ENCODE results near the gene PRELID2.

The PRELID2 gene

DNA sequence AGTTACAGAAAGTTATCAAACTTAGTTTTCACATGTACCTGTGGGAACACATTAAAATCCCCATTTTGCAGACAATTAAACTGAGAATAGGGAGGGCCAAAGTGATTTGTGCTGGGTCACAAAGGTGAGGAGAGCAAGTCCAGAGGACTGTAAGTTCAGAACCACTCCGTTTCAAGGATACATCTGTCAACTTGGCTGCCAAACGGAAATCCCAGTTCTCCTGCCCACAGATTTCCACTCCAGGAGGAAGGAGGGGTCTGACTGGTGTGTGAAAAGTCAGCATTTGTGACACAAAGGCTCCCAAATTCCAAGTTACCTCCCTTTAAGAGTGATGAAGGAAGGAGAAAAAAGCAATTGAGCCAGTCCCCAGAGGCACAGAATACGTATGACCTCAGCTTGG, 42.3 kb downstream of the PRELID2 start:
- no peak for DNase-seq

DNA sequence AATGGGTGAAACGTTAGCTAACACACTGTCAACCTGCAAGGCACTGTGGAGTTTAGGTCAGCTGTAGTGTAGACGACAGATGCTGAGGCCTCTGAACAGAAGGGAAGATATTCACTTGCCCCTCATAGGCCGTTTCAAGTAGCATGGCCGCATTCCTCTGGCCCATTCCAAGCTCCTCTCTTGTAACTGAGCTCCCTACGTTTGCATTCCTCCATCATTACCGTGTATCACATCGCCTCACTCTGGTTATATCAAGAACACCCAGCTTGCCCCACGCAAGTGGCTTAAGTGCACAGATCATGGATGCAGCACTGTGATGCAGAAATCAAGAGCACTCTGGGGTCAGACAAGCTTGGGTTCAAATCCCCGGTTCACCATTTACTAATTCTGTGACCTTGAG, 43.3 kb downstream of the PRELID2 start:
- no peak for DNase-seq

DNA sequence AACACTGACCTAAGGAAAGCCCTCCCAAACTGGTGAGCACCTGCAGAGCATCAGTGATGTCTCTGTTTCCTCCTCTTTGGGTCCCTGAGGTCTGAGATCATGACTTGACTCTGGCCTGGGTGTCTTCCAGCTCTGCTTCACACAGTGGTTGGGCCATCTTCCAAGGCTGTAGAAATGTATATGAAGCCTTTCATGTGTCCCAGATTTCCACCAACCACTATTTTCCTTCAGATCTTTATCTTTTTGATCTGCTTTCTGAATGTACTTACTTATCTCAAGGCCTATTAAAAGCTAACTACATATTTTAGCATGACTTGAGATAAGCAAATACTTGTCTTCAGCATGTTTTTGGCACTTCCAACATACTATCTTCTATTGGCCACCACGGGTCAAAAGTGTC, 47.1 kb downstream of the PRELID2 start:
- no peak for DNase-seq

DNA sequence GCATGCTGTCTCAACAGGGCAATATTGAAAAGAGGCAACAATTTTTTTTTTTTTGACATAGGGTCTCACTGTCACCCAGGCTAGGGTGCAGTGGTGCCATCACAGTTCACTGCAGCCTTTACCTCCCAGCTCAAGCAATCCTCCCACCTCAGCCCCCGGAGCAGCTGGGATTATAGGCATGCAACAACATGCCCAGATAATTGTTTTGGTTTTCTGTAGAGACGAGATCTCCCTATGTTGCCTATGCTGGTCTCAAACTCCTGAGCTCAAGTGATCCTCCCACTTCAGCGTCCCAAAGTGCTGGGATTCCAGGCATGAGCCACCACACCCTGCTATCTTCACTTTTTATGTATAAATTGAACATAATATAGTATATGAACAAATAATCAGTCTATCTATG, 47.6 kb downstream of the PRELID2 start:
- peak; percentile 27 for DNase-seq

DNA sequence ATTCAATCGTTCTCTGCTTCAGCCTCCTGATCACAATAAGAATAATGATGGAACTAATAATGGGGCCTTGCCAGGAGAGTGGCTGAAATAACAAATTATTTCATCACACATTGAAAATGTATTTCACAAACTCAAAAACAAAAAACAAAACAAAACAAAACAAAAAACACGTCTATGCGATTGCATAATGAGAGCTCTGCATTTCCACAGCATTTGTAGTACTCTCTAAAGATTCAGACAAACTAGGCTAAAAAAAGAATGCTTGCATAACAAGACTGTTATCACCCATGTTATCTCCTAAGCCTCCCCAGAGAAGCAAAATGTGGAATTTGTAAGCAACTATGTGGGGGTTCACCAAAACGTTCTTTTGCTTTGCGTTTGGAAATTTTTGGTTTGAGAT, 48.1 kb downstream of the PRELID2 start:
- DNase-seq = no peak

DNA sequence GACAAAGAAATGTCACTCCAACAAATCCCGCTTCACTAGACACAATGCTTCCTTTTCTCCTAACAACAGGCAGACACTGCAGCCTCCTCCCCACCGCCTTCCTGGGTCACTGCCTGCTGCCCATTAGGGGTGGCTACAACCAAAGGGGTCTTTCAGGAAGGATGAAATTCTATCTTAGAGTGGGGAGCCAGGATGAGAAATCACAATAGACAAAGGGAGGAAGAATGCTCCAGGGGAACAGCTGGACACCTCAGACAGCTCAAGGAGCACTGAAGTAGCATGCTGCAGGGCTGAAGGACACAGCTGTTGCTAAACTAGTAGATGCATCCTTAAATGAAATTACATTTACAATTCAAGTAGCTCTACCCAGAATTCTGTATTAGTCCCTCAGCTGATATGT, 54.2 kb downstream of the PRELID2 start:
- DNase-seq = no peak

DNA sequence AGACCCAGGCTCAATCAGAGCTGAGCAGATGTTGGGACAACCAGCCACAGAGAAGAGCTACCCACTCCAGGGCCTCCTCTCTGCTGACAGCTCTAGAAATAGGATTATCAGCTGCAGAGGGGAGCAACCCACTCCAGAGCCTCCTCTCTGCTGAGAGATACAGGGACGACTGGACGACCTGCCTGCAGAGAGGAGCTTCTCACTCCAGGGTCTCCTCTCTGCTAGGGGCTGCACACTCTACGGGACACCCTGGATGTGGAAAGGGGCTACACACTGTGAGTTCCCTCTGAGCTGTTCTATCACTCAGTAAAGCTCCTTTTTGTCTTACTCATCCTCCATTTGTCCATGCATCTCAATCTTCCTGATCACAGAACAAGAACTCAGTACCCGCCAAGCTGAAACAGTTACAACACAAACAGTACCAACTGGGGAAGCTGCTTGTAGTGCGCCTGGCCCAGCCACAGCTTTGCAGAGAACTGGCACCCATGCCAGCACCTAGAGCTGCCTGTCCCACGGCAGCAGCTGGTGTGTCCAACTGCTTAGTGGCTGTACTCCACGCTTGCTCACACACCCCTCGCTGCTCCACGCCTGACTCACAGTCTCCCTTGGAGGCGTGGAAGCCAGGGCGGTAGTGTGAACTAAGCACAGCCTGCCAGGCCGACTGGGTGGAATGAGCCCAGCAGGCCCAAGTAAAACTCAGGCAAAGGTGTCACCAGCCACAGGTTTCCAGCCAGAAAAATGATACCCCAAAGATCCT, 56.8 kb downstream of the PRELID2 start:
- DNase-seq = no peak

DNA sequence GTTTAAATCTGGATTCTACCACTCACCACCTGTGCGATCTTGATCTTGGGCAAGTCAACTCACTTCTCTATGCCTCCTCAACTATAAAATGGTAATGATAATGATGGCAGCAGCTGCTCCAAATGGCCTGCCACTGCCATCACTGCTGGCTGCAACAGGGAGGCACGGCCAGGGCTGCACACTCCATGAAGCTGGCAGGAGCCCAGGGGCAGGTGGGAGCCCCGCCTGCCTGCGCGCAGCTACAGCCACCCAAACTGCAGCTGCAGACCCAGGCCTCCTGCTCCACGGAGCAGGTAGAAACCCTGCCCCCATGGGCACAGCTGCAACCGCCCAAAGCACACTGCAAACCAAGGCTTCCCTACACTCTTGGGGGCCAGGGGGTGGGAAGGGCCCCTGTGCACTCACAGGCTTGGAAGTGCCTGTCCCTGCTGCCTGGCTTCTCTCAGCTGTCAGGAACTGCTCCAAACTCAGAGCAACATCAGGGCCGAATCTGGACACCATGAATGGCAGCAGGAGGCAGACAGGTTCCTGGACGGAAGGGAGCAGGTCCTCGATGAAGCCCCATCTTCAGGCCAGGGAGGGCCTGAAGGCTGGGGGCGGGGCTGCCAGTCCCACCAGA, 57.6 kb downstream of the PRELID2 start:
- peak; percentile 10 for DNase-seq

DNA sequence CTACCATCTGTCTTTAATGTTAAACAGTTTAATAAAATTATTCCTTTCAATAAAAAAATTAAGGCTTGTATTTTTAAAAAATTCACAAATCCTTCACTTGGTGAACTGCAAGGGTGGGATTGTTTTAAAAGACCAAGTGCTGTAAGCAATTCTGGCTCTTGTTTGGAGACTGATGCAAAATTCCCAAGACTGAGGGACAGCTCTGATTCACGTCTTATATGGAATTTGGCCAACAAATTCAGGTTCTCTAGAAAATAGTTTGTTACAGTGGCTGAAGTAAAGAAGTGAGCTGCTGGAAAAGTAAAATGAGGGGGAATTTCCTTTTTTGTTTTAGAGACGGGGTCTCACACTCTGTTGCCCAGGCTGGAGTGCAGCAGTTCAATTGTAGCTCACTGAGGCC, 58.3 kb downstream of the PRELID2 start:
- no peak for DNase-seq

DNA sequence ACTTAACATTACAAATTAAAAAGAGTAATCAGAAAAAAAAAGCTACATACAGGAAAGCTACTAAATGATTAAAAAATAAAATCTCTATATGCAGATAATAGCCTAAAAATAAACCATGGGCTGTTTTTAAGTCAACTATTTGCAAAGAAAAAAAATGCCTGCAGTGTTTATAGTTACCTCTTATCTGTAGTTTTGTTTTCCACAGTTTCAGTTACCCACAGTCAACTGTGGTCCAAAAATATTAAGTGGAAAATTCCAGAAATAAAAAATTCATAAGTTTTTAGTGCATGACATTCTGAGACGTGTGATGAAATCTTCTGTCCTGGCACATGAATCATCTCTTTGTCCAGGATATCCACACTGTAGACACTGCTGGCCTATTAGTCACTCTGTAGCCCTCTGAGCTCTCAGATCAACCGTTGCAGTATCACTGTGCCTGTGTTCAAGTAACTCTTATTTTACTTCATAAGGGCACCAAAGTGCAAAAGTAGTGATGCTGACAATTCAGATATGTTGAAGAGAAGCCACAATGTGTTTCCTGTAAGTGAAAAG, 59.2 kb downstream of the PRELID2 start:
- DNase-seq = no peak

DNA sequence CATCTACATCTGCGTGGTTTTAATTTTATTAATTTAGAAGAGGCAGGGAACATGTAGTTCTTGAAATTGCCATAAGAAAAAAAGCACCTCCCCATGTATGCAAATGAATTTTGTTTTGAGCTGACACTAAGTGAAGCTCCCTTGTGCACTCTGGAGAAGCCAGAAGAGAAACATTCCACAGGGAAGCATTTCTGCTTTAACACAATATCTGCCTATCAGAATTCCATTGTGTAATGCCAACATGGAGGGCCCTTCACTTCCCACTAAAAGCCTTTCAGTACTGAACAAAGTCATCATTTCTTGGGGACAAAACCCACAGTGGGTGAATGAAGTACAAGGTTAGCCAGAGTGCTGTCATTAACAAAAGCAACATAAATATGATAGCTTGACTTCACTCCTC, 59.7 kb downstream of the PRELID2 start:
- DNase-seq = no peak

DNA sequence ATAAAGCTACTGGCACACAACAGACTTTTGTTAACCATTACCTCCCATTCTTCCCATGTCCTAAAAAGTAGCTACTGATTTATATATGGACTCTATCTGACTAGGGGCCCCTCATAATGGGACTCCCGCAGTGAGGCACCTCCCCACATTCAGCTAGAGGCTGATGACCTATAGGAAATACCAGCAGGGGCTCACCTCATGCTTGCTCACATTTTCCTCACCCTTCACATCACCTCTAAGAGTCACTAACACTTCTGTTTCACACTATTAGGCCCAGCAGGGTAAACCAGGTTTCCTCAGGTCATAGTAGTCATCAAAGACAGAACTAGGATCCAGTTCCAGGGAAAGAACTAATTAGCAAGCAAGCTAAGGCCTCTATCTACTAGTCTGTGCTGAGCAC, 60.7 kb downstream of the PRELID2 start:
- no peak for DNase-seq

DNA sequence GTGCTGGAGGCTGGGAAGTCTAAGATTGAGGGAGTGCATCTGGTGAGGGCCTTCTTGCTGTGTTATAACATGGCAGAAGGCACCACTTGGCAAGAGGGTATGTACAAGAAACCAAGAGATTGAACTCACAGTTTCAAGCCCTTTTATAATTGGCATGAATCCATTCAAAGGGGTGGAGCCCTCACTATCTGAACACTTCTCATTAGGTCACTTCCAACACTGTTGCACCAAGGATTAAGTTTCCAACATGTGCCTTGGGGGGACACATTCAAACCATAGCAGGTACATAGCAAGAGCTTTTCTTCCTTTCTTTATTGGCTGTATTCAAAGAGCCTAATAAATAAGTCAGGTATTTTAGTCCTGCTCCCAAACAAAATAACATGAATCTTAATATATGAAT, 62.7 kb downstream of the PRELID2 start:
- DNase-seq = no peak

DNA sequence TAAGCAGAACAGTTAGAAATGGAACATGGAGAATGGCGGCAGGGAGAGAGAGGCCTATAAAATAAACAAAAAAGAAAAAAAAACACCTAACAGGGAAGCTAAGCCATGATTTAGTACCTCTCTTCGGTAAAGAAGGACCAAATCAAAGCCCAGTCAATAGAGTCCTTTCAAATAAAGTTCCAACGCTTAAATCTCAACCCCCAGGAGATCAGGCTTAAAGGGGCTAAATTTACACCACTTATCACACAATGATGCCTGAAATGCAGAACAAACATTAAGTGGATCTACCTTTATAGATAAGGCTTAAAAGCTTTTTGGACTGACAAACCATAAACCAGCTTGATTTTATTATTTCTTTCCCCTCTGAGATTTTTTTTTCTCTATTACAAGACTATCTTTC, 66.3 kb downstream of the PRELID2 start:
- DNase-seq = no peak

DNA sequence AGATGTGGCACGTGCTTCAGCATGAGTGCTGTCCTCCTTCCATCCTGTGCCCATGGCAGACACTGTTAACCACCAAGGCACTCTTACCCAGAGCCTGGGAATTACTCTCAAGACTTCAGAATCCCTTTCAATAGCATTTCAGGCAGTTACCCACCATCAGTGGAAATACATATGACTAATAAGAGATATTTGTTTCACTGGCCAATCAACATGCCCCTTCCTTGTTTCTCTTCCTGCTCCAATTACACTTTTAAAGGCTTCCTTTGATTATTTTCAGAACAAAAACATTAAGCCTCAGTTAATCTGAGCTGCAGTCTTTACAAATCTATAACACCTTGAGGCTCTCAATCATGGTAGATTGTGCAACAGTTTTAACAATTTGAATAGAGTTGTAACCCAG, 70.8 kb downstream of the PRELID2 start:
- DNase-seq = no peak

DNA sequence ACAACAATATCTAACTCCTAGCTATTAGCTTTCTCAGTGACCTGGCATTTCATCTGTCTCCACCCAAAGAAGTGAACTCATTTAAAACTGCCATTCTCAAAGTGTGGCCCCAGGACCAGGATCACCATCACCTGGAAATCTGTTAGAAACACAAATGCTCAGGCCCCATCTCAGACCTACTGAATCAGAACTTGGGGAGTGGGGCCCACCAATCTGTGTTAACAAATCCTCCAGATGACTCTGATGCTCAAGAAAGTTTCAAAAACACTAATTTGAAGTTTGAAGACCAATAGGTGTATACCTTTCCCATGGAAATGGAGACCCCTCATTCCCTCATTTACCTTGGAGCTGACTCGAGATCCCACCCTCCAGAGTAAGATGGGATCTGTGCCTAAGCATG, 72.3 kb downstream of the PRELID2 start:
- DNase-seq = no peak

DNA sequence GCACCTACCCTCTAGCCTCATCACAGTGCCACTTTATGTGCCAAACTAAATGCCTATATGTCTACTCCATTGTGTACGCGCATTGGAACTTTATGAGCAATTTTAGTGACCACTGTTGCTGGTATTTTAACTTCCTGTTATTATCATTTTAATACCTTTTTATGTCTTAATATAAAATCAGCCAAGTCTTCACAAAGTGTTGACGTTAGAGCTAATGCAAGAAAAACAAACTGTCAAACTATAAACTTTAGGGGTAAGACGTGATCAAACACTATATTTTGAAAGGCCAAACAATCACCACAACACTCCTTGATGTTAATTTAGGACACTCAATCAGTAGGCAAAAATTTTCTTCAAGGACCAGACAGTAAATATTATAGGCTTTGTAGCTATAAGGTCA, 73.9 kb downstream of the PRELID2 start:
- no peak for DNase-seq

DNA sequence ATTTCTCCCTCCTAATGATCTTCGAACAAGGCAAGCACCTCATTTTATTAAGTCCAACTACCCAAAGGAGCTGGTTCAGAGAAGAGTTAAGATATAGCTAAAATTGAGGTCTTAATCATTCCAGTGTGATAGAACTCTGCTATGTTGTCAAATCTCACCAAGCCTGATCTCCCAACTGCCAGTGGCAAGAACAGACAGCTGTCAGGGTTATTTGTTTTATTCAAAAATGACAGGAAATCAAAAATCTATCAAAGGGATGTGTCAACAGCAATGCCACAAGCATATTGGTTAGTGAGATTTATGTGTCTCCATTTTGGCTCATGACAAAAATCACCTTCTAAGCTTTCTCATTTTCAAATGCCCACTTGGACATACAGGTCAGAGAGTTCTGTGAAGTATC, 74.5 kb downstream of the PRELID2 start:
- DNase-seq = no peak

DNA sequence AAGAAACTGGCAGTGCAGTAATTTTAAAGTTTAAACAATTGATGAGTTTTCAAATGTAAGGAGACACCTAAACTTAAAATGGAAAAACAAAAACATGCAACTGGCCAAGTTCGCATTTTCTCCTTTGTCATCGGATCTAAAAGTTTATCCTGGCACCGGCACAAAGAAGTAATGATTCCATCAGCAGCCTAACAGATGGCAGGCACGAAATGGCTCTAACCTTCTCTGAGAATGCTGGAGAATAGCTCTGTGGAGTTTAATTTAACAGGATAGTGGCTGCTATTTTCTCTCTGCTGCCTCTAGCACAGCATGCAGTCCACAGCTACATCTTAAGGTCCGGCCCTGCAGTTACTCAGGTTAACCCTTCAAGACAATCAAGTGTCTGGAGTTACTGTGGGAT, 82.2 kb downstream of the PRELID2 start:
- no peak for DNase-seq

DNA sequence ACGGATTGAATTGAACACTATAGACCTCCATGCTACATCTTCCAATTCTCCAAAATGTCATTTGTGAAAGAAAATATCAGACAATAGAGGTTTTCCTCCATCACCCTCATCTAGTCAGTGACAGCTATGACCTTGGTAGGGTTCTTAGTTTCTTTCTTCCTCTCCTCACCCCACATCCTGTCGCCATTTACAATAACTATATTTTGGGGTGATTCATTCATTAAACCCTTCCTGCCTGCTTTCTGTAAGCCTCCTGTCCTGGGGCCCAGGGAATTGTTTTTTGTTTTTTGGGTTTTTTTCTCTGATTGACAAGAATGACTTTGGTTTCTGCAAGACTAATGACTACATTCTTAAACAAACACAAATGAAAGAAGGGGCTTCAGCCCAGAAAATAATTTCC, 82.6 kb downstream of the PRELID2 start:
- DNase-seq = no peak

DNA sequence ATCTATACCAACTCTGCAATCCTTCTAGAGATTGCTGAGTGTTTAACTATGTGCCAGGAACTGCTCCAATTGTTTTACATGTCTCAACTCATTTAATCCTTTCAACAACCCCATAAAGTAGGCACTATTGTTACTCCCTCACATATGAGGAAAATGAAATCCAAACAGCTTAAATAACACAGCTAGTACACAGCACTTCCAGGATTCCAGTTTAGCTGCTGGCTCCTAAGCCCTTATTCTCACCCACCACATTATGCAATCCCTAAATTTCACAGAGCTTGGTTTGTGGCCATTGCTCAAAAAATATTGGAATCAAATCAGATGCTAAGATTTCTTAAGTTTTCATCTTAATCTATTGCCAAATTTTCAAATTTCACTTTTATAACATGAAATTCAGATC, 84.9 kb downstream of the PRELID2 start:
- DNase-seq = no peak

DNA sequence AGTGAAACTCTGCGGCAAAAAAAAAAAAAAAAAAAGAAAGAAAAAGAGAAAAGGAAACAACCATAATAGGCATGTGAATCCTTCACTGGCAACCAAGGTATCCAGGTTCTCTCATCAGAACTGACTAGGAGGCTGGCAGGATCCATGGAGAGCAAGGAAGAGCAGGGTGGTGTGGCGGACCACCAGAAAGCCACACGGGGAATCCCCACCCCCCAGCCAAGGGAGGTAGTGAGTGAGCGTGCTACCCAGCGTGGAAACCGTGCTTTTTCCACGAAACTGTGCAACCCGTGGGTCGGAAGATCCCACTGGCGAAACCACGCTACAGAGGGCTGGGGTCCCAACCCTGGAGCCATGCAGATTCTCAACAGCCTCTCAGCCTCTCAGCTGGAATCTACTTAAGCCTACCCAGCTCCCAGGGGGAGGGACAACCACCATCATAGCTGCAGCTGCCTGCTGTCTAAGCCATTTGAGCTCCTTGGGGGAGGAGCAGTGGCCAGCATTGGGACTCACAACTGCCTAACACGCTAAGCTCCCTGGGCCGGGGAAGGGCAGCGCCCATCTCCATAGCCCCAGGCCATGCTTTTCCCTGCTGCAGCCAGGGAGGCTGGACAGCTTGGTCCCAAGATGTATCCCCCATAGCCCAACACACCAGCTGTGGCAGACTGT, 91.6 kb downstream of the PRELID2 start:
- no peak for DNase-seq

DNA sequence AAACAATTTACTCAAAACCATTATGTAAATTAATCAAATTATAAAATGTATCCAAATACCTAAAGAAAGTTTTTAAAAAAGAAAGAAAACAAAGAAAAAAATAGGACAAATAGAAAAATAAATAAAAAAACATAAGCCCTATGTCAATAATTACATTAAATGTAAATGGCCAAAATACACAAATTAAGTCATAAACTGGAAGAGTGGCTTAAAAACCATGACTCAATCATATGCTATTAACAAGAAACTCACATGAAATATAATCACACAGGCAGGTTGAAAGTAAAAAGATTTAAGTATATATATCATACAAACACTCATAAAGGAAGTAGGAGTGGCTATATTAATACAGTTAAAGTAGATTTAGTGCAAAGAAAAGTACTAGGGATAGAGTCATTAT, 95.3 kb downstream of the PRELID2 start:
- no peak for DNase-seq

DNA sequence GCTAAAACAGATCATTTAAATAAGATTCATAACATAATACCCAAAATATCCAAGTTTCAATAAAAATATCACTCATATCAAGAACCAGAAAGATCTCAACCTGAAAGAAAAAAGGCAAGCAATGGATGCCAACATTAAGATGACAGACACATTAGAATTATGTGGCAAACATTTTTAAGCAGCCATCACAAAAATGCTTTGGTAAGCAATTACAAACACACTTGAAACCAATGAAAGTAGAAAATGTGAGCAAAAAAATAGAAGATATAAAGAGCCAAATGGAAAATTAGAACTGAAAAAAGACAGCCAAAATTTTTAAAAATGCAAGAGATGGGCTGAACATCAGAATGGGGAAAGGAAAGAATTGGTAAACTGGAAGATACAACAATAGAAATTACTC, 96.9 kb downstream of the PRELID2 start:
- no peak for DNase-seq

All from NCI-H1105 treated with DMSO at 0.1 percent for 48 hours (cell line).